Astrocyte of the cerebellum (primary cell): Measurements from ENCODE around the gene OGFR.

Experiments
- DNase-seq: peaks from one replicate; pipeline ENCODE4 v3.0.0-alpha.2; 2011; ENCODE audit warnings: low read depth
- H3K4me3 ChIP-seq: 2 replicates; pipeline ENCODE4 v1.5.1; 2011; ENCODE audit warnings: mild to moderate bottlenecking, low read depth, low read length, moderate library complexity
- CTCF ChIP-seq: IDR thresholded peaks from 2 replicates; pipeline ENCODE4 v1.5.1; 2012; ENCODE audit warnings: low read length, low read depth, moderate library complexity, mild to moderate bottlenecking; ENCODE audit errors: missing control alignments
- in situ Hi-C: cut with HindIII; loops from 2 replicates; pipeline ENCODE4 v1.10.0; 2017; ENCODE audit warnings: low sequenced_read_pairs

Gene OGFR

GRCh38 chr20:62813588-62813987, 9.0 kb downstream of the OGFR start:
- in situ Hi-C loops = no loop called here
- no peak overlapping the region for H3K4me3 ChIP-seq
- TF ChIP-seq CTCF = no peak
- no peak for DNase-seq

GRCh38 chr20:62814060-62814708, 9.5 kb downstream of the OGFR start:
- in situ Hi-C loops = no loop called here
- TF ChIP-seq CTCF = no peak
- no peak overlapping the region for H3K4me3 ChIP-seq
- DNase-seq = no peak

- no peak overlapping the region for H3K4me3 ChIP-seq
- TF ChIP-seq CTCF = no peak
- no peak for DNase-seq
- in situ Hi-C loops = loop anchor here (5.0 kb wide), 1 partner anchor 53 kb away; no protein-coding TSS in a partner anchor
Observed at GRCh38 chr20:62814709-62815065, 10.1 kb downstream of the OGFR start.

- no peak overlapping the region for H3K4me3 ChIP-seq
- no peak for DNase-seq
- in situ Hi-C loops = loop anchor here (5.0 kb wide), 1 partner anchor 52 kb away; no protein-coding TSS in a partner anchor
- no peak for TF ChIP-seq CTCF
Observed at GRCh38 chr20:62815066-62815991, 10.7 kb downstream of the OGFR start.

- in situ Hi-C loops = loop anchor here (5.0 kb wide), 1 partner anchor 51 kb away; no protein-coding TSS in a partner anchor
- no peak overlapping the region for H3K4me3 ChIP-seq
- no peak for TF ChIP-seq CTCF
- DNase-seq = no peak
Observed at GRCh38 chr20:62816031-62816883, 11.6 kb downstream of the OGFR start.
